DOHH2 (cell line): ENCODE measurements around the gene RGS7BP.

ENCODE experiments used
- H3F3A ChIP-seq: fragments of 200-600 bp; sonication (generic), shearing (Covaris generic); 2 replicates; pipeline ENCODE4 v1.6.0; 2016; ENCODE audit warnings: antibody characterized with exemption, mild to moderate bottlenecking; ENCODE audit not compliant: control insufficient read depth, insufficient read depth
- H3K27ac ChIP-seq: fragments of 200-600 bp; sonication (generic); 2 replicates; pipeline ENCODE4 v1.5.1; 2014; ENCODE audit warnings: low read depth, mild to moderate bottlenecking, low read length, moderate library complexity
- H3K27me3 ChIP-seq: fragments of 200-600 bp; sonication (generic); 2 replicates; pipeline ENCODE4 v1.6.1; 2014; ENCODE audit warnings: mild to moderate bottlenecking, low read length, mixed read lengths; ENCODE audit not compliant: control insufficient read depth
- H3K36me3 ChIP-seq: fragments of 200-600 bp; sonication (generic); 2 replicates; pipeline ENCODE4 v1.6.1; 2014; ENCODE audit warnings: mild to moderate bottlenecking, low read length, moderate library complexity, mixed read lengths; ENCODE audit not compliant: control insufficient read depth
- H3K4me1 ChIP-seq: fragments of 200-600 bp; sonication (generic); 2 replicates; pipeline ENCODE4 v1.6.1; 2014; ENCODE audit warnings: mild to moderate bottlenecking, low read length, mixed read lengths; ENCODE audit not compliant: control insufficient read depth
- H3K4me2 ChIP-seq: fragments of 200-600 bp; sonication (generic); 2 replicates; pipeline ENCODE4 v1.6.0; 2014; ENCODE audit warnings: mild to moderate bottlenecking, low read length, moderate library complexity
- H3K4me3 ChIP-seq: fragments of 200-600 bp; sonication (generic); 2 replicates; pipeline ENCODE4 v1.5.1; 2014; ENCODE audit warnings: mild to moderate bottlenecking, low read length, mixed read lengths
- H3K79me2 ChIP-seq: fragments of 200-600 bp; sonication (generic); 2 replicates; pipeline ENCODE4 v1.6.1; 2014; ENCODE audit warnings: mild to moderate bottlenecking, low read length, mixed read lengths; ENCODE audit not compliant: control insufficient read depth
- H3K9me2 ChIP-seq: fragments of 200-600 bp; sonication (generic); replicated peaks from 2 replicates; pipeline ENCODE4 v1.6.1; 2014; ENCODE audit warnings: mild to moderate bottlenecking, low read length, mixed read lengths; ENCODE audit not compliant: control insufficient read depth
- H3K9me3 ChIP-seq: fragments of 200-600 bp; sonication (generic); 2 replicates; pipeline ENCODE4 v1.6.1; 2014; ENCODE audit warnings: antibody characterized with exemption, low read length, mixed read lengths; ENCODE audit not compliant: control insufficient read depth, insufficient read depth
- H4K20me1 ChIP-seq: fragments of 200-600 bp; sonication (generic); 2 replicates; pipeline ENCODE4 v1.6.0; 2014; ENCODE audit warnings: low read depth, mild to moderate bottlenecking, antibody characterized with exemption, low read length, moderate library complexity; ENCODE audit not compliant: control insufficient read depth, insufficient read depth
- EZH2phosphoT487 ChIP-seq: fragments of 200-600 bp; sonication (generic); IDR thresholded peaks from 2 replicates; pipeline ENCODE4 v1.6.1; 2017; ENCODE audit warnings: borderline replicate concordance, mild to moderate bottlenecking, antibody characterized with exemption, low read length, moderate library complexity, mixed read lengths
- TF ChIP-seq, protein P1 (sequence below): fragments of 200-600 bp; sonication (generic); IDR thresholded peaks from one replicate; pipeline ENCODE4 v1.5.1; 2014; ENCODE audit warnings: antibody characterized with exemption, mild to moderate bottlenecking, low read depth, low read length; ENCODE audit not compliant: poor library complexity, severe bottlenecking

The RGS7BP gene

GRCh38 chr5:64659289-64659688 is 153.5 kb downstream of the RGS7BP start:
- H3K36me3 ChIP-seq: no peaks in the 10 kb centered on the region
- no peaks in the 10 kb centered on the region for H3K9me2 ChIP-seq
- H3K4me2 ChIP-seq: no peak overlapping the region
- H4K20me1 ChIP-seq: no peaks in the 10 kb centered on the region
- no peak overlapping the region for H3K4me3 ChIP-seq
- H3K27me3 ChIP-seq: peaks cover 17% of the 10 kb centered on the region
- H3K9me3 ChIP-seq: no peaks in the 10 kb centered on the region
- no peak for TF ChIP-seq EZH2phosphoT487
- TF ChIP-seq, protein P1, sequence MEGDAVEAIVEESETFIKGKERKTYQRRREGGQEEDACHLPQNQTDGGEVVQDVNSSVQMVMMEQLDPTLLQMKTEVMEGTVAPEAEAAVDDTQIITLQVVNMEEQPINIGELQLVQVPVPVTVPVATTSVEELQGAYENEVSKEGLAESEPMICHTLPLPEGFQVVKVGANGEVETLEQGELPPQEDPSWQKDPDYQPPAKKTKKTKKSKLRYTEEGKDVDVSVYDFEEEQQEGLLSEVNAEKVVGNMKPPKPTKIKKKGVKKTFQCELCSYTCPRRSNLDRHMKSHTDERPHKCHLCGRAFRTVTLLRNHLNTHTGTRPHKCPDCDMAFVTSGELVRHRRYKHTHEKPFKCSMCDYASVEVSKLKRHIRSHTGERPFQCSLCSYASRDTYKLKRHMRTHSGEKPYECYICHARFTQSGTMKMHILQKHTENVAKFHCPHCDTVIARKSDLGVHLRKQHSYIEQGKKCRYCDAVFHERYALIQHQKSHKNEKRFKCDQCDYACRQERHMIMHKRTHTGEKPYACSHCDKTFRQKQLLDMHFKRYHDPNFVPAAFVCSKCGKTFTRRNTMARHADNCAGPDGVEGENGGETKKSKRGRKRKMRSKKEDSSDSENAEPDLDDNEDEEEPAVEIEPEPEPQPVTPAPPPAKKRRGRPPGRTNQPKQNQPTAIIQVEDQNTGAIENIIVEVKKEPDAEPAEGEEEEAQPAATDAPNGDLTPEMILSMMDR: no peak
- H3F3A ChIP-seq: no peaks in the 10 kb centered on the region
- no peak overlapping the region for H3K27ac ChIP-seq
- no peaks in the 10 kb centered on the region for H3K4me1 ChIP-seq
- no peaks in the 10 kb centered on the region for H3K79me2 ChIP-seq
